OCI-LY1 (cell line): ENCODE results near the gene MRPS14.

Experiments used
- H2AFZ ChIP-seq: fragments of 200-600 bp; sonication (generic), shearing (Covaris generic); 2 replicates; pipeline ENCODE4 v1.6.0; 2014; ENCODE audit warnings: antibody characterized with exemption, mild to moderate bottlenecking, low read length
- H3F3A ChIP-seq: fragments of 200-600 bp; sonication (generic), shearing (Covaris generic); 2 replicates; pipeline ENCODE4 v1.6.0; 2014; ENCODE audit warnings: mild to moderate bottlenecking, antibody characterized with exemption, low read length, moderate library complexity; ENCODE audit not compliant: insufficient read depth
- H3K27ac ChIP-seq: fragments of 200-600 bp; sonication (generic); 2 replicates; pipeline ENCODE4 v1.5.1; 2014; ENCODE audit warnings: low read length, mixed run types, mild to moderate bottlenecking, low read depth; ENCODE audit not compliant: poor library complexity, severe bottlenecking
- H3K27me3 ChIP-seq: fragments of 200-600 bp; sonication (generic); 2 replicates; pipeline ENCODE4 v1.6.0; 2014; ENCODE audit warnings: antibody characterized with exemption, mild to moderate bottlenecking, low read length, moderate library complexity; ENCODE audit not compliant: insufficient read depth
- H3K36me3 ChIP-seq: fragments of 200-600 bp; sonication (generic); 2 replicates; pipeline ENCODE4 v1.6.1; 2014; ENCODE audit warnings: mild to moderate bottlenecking, antibody characterized with exemption, low read length, moderate library complexity, mixed read lengths; ENCODE audit not compliant: insufficient read depth
- H3K4me1 ChIP-seq: fragments of 200-600 bp; sonication (generic); 2 replicates; pipeline ENCODE4 v1.5.1; 2014; ENCODE audit warnings: mild to moderate bottlenecking, low read length, moderate library complexity; ENCODE audit not compliant: insufficient read depth, severe bottlenecking
- H3K4me2 ChIP-seq: fragments of 200-600 bp; sonication (generic), shearing (Covaris generic); 2 replicates; pipeline ENCODE4 v1.6.1; 2014; ENCODE audit warnings: low read length
- H3K4me3 ChIP-seq: fragments of 200-600 bp; sonication (generic); 2 replicates; pipeline ENCODE4 v1.5.1; 2014; ENCODE audit warnings: low read length, low read depth, mild to moderate bottlenecking, mixed read lengths; ENCODE audit not compliant: poor library complexity, severe bottlenecking
- H3K79me2 ChIP-seq: fragments of 200-600 bp; shearing (Covaris generic); 2 replicates; pipeline ENCODE4 v1.6.1; 2016; ENCODE audit warnings: mixed run types, low read length, mixed read lengths; ENCODE audit not compliant: insufficient read depth
- H3K9ac ChIP-seq: fragments of 200-600 bp; sonication (generic), shearing (Covaris generic); 2 replicates; pipeline ENCODE4 v1.6.1; 2014; ENCODE audit warnings: mild to moderate bottlenecking, low read length, mixed read lengths
- H3K9me2 ChIP-seq: fragments of 200-600 bp; sonication (generic), shearing (Covaris generic); 2 replicates; pipeline ENCODE4 v1.6.1; 2014; ENCODE audit warnings: low read depth, mild to moderate bottlenecking, low read length, mixed read lengths
- H3K9me3 ChIP-seq: fragments of 200-600 bp; shearing (Covaris generic); 2 replicates; pipeline ENCODE4 v1.6.1; 2014; ENCODE audit warnings: low read length, mixed read lengths
- H4K20me1 ChIP-seq: fragments of 200-600 bp; sonication (generic), shearing (Covaris generic); 2 replicates; pipeline ENCODE4 v1.6.0; 2016; ENCODE audit warnings: mild to moderate bottlenecking, low read length; ENCODE audit not compliant: insufficient read depth
- EZH2 ChIP-seq: fragments of 200-600 bp; sonication (generic), shearing (Covaris generic); IDR thresholded peaks from 2 replicates; pipeline ENCODE4 v1.8.0; 2017; ENCODE audit warnings: borderline replicate concordance, mixed run types, mild to moderate bottlenecking, antibody characterized with exemption, low read length, moderate library complexity, mixed read lengths
- TF ChIP-seq, protein P1 (sequence below): fragments of 200-600 bp; sonication (generic), shearing (Covaris generic); IDR thresholded peaks from 2 replicates; pipeline ENCODE4 v1.5.1; 2017; ENCODE audit warnings: mild to moderate bottlenecking, antibody characterized with exemption, low read length, moderate library complexity, mixed read lengths

The MRPS14 gene

DNA sequence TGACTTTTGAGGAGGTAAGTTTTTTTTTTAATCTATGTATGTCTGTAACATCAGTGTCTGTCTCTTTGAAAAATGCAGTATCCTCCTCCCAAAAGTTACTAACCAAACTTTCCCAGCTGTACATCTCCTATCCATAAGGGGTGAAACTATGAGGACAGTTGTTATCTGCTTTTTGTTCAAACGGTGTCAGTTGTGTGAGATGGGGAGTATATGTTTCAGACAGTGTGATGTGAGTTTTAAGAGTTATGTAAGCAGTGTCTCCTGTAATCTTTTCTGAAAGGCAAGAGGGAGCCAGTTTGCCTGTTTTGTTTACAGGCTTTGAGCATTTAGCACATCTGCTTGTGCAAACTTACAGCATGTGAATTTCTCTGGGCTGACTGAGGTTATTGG, 58.3 kb downstream of the MRPS14 start:
- H3K4me1 ChIP-seq, result peaks cover 73% of the 10 kb centered on the region
- H2AFZ ChIP-seq, result no peak overlapping the region
- peaks cover 7% of the 10 kb centered on the region; the same call in 1 of the 2 replicates for H3F3A ChIP-seq
- peak overlapping the region; percentile 55 for H3K4me3 ChIP-seq
- H3K9ac ChIP-seq, result peak overlapping the region; percentile 68
- H3K27me3 ChIP-seq, result no peaks in the 10 kb centered on the region
- no peaks in the 10 kb centered on the region for H3K9me3 ChIP-seq
- no peaks in the 10 kb centered on the region for H3K79me2 ChIP-seq
- peaks cover 21% of the 10 kb centered on the region; the same call in 1 of the 2 replicates for H3K36me3 ChIP-seq
- TF ChIP-seq, protein P1, sequence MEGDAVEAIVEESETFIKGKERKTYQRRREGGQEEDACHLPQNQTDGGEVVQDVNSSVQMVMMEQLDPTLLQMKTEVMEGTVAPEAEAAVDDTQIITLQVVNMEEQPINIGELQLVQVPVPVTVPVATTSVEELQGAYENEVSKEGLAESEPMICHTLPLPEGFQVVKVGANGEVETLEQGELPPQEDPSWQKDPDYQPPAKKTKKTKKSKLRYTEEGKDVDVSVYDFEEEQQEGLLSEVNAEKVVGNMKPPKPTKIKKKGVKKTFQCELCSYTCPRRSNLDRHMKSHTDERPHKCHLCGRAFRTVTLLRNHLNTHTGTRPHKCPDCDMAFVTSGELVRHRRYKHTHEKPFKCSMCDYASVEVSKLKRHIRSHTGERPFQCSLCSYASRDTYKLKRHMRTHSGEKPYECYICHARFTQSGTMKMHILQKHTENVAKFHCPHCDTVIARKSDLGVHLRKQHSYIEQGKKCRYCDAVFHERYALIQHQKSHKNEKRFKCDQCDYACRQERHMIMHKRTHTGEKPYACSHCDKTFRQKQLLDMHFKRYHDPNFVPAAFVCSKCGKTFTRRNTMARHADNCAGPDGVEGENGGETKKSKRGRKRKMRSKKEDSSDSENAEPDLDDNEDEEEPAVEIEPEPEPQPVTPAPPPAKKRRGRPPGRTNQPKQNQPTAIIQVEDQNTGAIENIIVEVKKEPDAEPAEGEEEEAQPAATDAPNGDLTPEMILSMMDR, result no peak
- TF ChIP-seq EZH2, result no peak
- no peaks in the 10 kb centered on the region for H3K9me2 ChIP-seq
- H3K4me2 ChIP-seq, result peak overlapping the region; percentile 69
- H4K20me1 ChIP-seq, result no peaks in the 10 kb centered on the region
- H3K27ac ChIP-seq, result peak overlapping the region; percentile 94

DNA sequence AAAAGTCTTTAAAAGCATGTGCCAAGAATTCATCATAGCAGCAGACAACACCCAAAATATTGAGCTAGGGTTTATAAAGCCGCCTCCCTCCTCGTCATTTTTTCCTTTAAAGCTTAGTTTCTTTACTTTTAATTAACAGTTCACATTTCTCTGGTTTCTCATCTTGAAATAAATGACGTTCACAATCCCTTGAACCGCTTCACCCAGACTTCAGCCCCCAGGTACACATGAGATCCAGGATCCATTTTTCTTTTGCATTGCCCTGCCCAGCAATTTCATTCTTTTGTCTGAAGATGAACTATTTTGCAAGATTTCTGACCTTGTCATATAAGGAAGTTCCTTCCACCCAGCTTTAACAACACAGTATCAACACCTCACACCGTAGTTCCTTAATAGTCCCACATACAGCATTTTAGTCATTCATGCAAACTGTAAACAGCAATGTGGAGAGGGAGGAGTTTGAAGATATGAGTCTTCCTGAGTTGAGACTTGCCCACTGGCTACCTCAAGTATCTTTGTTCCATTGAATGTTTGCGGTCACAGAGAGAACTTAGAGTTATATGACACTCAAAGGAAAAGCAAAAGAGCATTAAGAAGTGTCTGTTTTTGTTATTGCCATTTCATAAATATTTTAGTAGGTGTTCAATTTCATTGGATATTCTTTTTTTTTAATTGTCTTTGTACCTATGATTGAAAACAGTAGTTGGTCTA, 58.8 kb downstream of the MRPS14 start:
- Histone ChIP-seq H3K36me3 (peaks cover 18% of the 10 kb centered on the region; the same call in 1 of the 2 replicates), H3F3A (peaks cover 7% of the 10 kb centered on the region; the same call in 1 of the 2 replicates), H3K9ac (peak overlapping the region; percentile 68), H3K9me2 (no peaks in the 10 kb centered on the region), H3K4me2 (peak overlapping the region; percentile 69), H4K20me1 (no peaks in the 10 kb centered on the region), H2AFZ (no peak overlapping the region), H3K4me1 (peaks cover 70% of the 10 kb centered on the region), H3K27me3 (no peaks in the 10 kb centered on the region), H3K4me3 (peak overlapping the region; percentile 55), H3K27ac (peak overlapping the region; percentile 94), H3K79me2 (no peaks in the 10 kb centered on the region), H3K9me3 (no peaks in the 10 kb centered on the region)
- TF ChIP-seq, protein P1, result no peak
- TF ChIP-seq EZH2, result no peak

DNA sequence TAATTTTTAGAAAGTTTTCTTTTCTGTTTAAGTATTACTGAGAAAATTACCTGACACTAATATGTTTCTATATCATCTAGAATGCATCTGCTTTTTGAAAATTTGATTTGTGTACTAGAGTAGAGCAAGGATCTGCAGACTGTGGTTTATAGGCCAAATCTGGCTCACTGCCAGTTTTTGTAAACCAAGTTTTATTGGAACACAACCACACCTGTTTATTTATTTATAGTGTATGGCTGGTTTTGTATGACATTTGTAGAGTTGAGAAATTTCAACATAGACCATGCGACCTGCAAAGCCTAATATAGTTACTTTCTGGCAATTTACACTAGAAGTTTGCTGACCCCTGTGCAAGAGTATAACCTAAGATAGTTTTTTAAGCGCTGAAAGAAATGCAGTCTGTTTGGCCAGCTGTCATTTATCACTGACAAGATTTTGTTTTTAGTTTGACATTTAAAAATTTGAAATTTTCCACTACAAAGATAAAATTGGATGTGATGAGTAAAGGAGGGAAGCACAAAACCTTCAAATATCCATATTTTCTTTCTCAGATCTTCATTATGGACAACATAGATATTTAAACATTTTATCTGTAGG, 59.6 kb downstream of the MRPS14 start:
- H2AFZ ChIP-seq, result no peak overlapping the region

More for the DNA sequence above, 59.6 kb downstream of the MRPS14 start:
- Histone ChIP-seq H3K27ac (peak overlapping the region; percentile 94), H3K9me2 (no peaks in the 10 kb centered on the region), H3K36me3 (peaks cover 16% of the 10 kb centered on the region; the same call in 1 of the 2 replicates), H4K20me1 (no peaks in the 10 kb centered on the region), H3K9me3 (no peaks in the 10 kb centered on the region), H3K4me3 (peak overlapping the region; percentile 55), H3K9ac (peak overlapping the region; percentile 68), H3K27me3 (no peaks in the 10 kb centered on the region), H3F3A (peaks cover 7% of the 10 kb centered on the region; the same call in 1 of the 2 replicates), H3K4me2 (peak overlapping the region; percentile 69), H3K4me1 (peaks cover 62% of the 10 kb centered on the region), H3K79me2 (no peaks in the 10 kb centered on the region)
- TF ChIP-seq, protein P1, result no peak
- no peak for TF ChIP-seq EZH2
